ENCODE data around the gene CBX2.

Gene CBX2

DNA sequence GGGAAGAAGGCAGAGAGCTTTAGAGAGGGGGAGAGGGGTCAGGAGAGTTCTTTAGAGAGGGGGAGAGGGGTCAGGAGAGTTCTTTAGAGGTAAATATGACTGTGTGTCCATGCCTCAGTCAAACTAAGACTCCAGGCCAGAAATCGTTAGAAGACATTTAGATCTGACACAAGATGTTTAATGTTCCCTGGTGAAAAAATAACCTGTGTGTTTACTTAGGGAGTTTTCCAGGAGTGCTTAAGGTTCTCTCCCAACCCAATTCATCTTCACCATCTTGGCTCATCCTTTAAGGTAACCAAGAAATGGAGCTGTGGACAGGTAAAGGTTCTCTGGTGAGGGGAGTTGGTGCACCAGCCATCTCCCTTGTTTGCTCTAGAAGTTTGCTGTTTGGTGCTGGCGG is 51.5 kb downstream of the CBX2 start:
- DNase-seq (ENCODE audit: low read depth) = no peak

DNA sequence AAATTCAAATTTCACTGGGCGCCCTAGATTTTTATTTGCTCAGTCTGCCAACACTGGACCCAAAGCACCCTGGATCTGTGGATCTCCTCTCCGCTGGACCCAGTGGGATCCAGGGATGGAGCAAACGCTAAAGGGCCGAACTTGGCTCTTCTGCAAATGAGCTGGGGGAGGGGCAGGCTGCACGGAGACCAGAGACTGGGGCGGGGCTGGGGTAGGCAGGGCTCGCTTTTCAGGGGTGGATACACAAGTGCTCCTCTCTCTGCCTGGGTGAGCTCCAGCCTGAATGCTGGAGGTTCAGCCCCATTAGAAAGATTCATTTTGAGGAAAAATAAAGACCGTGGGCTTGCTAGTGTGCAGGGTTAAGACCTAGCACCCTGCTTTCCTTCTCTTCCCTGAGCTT is 52.4 kb downstream of the CBX2 start:
- DNase-seq (ENCODE audit: low read depth) = no peak

DNA sequence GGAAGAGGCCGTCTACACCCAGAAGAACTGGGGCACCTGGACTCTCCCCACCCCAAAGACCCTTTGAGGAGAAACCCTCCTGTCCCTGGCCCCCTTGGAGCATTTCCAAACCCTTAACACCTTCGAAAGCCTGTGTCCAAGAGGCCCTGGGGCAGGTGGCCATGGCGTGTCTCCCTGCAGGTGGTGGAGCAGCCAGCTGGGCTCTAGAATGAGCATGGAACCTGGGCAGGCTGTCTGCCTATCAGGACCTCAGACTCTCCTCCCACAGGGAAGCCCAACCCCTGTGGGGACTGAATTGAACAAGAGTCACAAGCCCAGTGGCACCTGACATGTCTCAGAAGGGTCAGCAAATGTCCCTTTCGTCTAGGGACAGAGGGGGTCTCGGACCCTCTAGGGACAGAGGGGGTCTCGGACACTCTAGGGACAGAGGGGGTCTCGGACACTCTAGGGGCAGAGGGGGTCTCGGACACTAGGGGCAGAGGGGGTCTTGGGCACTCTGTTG is 52.9 kb downstream of the CBX2 start:
- DNase-seq (ENCODE audit: low read depth) = no peak

DNA sequence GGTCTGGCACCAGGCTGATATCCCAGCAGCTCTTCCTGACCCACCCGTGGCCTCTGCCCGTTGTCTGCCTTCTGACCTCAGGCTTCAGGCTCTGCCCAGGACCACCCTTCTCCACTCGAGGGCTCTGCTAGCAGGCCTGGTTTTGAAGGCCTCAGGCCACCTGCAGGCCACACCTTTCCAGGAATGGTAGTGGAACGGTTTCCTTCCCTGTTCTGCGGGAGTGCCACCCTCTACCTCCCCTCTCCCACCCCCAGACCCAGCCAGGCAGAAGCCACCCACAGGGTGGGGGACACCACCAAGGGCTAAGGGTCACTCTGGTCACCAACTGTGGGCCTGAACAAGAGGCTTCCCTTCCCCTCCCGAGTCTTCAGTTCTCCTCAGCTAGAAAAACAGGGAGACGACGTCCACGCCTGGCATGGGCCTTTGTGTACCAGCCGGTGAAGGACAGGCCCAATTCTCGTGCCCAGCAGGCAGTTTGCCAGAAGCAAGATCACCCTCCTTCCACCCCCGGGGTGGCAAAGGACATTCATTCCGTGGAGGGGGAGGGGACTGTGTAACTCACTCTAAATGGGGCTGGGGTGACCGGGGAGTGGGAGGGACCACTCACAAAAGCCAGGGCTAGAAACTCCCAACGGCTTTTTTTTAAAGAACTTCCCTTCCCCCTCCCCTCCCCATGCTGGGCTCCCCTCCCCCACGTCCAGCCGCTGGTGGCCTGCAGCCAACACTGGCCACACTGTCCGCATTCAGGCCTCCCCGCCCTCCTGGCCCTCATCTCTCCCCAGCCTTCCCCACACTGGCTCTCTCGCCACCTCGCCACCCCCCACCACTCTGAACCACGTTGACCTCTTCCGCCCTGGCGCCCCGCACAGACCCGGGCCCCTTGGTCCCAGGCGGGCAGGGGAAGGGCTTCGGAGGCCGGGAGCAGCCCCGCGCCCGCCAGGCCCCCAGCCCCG is 53.6 kb downstream of the CBX2 start:
- peak; percentile 51 for DNase-seq (ENCODE audit: low read depth)

DNA sequence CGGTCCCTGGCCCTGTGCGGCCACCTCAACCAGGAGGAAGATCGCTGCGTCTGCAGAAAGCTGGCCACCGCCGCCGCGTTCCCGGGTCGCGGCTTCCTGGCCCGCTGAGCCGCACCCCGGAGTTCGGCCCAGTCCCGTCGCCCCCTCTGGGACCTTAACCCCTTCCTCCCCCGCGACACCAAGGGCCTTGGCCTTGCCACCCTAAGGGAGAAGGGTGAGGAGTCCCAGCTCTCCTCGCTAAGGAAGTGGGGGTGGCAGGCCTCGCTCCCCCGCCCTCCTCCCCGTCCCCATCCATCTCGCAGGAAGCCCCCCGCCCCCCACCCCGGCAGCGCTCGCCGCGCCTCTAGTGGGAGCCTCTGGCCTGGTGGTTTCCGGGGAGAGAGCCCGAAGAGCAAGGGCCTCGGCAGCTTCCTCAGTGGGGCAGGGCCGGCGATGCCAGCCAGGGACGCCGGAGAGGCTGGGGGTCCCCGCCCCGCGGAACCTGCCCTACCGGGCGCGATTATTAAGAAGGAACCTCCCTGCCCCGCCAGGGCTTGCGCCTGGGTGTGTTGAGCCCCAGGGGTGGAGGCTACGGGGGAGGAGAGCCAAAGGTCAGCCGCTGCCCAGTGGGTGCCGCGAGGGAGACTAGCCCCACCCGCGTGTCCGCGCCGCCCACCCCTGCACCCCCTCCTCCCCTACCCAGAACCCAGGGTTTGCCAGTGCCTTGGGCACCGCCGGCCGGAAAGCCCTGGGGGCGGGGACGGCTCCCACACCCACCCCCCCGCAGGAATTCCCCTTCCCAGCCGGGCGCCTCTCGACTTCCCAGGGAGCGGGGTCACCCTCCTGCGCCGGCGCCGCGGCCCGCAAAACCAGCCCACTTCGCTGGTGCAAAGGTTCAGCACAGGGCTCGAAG is 54.5 kb downstream of the CBX2 start:
- peak; percentile 47 for DNase-seq (ENCODE audit: low read depth)

DNA sequence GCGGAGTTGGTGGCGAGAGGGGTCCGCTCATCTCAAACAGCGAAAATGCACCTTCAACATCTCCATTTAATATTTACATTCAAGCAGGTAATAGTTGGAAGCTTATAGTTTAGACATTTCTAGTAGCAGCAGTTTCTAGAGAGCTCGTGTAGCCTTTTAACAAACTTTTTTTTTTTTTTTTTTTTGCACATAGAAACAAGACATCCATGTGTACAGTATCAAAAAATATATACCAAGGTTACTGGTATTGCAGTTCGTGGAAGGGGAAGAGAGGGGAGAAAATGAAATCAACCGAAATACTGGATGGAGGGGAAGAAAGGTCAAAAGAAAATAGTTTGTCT is 55.1 kb downstream of the CBX2 start:
- DNase-seq (ENCODE audit: low read depth) = no peak

DNA sequence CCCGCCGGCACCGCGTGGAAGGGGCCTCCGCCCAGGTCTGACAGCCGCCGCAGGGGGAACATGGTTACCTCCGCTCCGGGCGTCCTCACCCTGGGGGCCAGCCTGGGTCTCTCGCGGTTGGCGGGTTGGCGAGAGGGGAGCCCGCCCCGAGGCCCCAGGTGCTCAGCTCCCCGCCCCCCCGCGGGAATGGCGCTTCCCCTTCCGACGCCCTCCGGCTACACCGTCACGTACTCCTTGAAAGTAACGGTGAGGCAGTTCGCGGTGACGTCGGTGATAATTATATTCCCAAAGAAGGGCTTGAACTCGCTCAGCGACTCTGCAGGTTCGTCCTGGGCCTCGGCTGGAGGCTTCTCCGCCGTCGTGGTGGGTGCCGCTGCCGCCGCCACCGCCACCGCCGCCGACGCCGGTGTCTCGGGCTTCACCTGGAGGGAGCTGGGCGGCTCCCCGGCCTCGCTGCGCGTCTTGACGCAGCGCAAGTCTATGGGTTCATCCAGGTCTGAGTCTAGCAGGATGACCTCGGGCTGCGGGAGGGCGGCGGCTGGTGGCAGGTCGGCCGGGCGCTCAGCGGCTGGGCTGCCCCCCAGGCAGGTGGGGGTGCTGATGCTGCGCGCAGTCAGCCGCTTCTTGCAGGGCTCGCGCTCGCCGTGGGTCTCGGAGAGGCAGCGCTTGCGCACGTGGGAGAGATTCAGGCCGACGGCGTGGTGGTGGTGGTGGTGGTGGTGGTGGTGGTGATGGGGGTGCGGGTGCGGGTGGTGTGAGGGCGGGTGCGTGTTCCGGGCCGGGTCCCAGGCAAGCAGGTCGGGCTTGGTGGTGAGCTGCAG is 56.0 kb downstream of the CBX2 start:
- DNase-seq (ENCODE audit: low read depth) = no peak

DNA sequence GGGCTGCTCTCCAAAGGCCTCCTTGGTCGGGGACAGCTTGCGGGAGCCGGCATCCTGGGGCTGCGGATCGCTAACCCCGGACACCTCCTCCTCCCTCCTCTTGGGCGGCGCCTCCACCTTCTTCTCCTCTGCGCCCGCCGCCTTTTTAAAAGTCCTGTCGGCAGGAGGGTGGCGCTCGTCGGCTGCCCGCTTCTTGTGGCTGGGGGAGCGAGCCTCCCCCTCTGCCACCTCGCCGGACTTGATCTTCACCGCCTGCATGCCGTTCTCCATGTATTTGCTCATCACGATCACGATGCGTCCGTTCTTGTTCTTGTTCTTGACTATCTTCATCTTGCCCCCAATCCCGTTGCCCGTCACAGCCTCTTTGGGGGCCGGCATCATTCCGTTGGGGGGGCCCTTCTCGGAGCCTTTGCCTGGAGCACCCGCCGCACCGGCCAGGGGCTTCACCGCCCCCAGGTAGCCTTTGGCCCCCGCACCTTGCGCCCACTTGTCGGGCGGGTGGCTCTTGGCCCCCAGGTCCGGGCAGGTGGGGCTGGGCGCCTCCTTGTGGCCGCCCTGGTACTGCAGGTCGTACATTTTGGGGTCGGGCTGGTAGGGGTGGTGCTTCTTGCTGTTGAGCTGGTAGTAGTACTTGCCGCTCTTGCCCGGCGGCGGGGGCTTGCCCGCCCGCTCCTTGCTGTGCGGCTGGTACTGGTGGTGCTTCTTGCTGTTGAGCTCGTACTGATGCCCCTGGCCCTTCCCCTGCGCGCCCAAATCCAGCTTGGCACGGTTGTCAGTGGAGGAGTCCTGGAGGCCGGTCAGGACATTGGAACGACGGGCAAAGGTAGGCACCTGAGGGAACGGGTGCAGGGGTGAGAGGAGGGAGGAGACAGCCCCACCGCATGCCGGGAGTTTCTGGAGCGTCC is 56.9 kb downstream of the CBX2 start:
- DNase-seq (ENCODE audit: low read depth) = no peak

DNA sequence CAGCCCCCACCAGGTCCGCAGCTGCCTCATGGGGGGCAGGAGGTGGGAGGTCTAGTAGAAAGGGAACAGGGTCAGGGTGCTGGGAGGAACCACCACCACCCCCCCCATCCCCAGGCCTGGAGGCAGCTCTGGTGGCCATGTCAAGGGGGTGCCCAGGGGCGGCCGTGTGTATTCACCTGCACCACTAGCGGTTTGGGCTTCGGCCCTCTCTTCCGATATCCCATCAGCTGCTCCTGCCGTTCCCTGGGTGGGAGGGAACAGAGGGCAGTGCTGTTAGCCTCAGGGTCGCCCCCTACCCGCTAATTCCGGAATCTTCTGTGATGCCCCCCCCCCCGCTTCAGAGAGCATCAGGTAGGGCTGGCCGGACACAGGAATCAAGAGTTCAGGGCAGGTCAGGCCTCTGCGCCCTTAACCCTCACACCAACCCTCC is 57.5 kb downstream of the CBX2 start:
- DNase-seq (ENCODE audit: low read depth) = no peak

DNA sequence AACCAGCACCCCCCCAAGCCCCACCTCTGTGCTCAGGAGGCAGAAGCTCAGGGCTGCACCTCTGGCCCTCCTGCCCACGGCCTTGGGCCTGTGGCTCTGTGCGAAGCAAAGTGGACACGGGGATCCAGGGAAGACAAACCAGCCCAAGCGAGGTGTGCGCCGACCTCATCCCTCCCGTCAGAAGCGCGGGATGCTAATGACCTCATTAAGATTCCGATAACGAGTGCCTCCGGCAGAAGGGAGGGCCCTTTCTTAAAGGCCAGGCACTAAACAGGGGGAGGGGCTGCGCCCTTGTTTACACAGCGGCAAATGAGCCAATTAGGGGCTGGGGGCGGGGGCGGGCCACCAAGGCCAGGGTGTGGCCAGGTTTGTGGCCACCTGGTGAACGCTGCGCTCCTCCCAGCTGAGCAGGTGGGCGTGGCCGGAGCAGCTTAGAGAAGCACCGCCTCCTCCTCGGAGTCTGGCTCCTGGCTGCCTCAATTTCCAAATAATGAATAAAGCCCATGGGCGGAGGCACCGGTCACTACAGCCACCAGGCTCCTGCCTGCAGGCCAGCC is 58.1 kb downstream of the CBX2 start:
- DNase-seq (ENCODE audit: low read depth) = no peak

DNA sequence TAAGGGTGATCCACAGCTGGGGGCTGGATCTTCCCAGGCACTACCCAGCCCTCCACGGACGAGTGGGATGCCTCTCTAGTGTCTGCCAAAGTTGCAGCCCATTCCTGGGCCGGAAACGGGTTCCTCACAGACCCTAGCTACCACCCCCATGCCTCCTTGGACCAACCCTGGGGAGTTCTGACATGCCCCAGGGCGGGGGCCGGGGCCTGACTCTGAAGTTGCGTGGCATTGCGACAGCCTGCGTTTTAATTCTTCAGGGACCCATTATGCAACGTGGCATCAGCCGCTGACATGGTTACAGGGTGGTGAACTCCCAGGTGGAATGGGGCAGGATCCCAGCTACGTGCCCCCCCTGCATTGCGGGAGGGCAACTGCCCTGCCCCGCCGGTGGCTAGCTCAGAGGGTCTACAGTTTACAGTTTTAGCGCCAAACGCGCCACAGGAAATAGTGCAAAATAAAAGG is 58.6 kb downstream of the CBX2 start:
- no peak for DNase-seq (ENCODE audit: low read depth)

DNA sequence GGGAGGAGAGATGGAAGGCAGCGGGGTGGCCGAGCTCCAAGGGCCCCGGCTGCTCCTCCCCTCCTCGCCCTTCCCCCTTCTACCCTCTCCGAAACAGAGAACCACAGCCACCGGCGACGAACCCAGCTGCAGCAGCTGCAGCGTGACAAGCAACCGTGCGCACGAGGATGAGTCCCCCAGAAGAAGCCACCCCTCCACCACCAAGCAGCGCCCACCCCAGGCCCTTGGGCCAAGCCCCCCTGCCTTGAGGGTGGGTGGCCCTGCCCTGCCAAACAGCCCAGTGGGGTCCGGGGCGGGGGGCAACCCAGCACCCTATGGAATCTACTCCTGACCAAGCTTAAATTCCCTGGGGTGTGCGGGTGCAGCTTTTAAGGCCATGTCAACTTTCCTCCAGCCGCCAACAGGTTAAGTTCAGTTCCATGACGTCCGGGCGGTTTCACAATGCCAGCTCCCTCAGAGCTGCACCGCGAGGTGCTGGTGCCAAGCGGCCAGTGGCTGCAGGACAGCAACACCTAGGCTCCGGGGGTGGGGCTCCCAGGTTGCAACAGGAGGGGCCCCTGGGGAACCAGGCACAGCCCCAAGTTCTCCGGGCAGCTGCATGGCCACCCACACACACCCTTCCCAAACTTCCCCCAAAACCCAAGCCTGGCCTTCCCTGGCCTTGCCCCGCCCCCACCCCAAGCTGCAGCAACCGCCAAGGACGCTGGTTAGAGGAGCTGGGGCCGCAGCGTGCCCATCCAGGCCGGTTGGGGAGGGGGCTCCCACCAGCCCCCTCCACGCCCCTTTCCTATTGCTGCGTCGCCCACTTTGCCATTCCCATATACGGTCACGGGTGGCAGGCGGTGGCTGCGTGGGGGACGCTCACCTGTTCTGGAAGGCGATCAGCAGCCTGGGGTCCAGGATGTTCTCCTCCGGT is 59.3 kb downstream of the CBX2 start:
- peak; percentile 86 for DNase-seq (ENCODE audit: low read depth)

Measured in amniotic epithelial cell (primary cell).